GM19043 (cell line): ENCODE measurements around the gene NHERF1.

ENCODE experiments used
- ATAC-seq: cut with Tn5 transposase; IDR thresholded peaks from one replicate; pipeline ENCODE4 v1.9.1; 2021; ENCODE audit warnings: low read depth; ENCODE audit not compliant: unreplicated experiment

Gene NHERF1

DNA sequence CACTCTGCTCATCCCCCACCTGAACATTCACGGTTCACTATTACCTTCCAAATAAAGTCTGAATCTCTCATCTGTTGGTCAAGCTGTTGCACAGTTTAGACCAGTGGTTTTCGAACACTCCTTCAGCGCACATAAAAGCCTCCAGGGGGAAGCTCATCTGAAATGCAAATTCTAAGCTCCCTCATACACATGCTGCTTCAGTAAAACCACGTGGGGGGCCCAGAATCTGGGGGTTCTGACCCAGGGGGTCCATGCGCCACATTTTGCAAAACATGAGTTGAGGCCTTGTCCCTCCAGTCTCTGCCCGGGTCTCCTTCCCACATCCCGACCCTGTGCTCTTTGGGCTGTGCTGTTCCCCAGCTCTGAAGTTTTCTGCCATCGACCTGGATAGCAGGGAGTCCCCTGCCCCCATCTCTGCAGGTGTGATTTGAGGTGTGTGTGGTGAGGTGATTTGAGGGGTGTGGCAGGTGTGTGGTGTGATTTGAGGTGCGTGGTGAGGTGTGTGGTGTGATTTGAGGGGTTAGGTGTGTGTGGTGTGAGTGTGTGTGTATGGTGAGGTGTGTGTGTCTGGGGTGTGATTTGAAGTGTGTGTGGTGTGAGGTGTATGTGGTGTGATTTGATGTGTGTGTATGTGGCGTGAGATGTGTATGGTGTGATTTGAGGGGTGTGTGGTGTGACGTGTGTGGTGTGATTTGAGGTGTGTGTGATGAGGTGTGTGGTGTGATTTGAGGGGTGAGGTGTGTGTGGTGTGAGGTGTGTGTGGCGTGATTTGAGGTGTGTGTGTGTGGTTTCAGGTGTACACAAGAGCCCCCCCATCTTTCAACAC lies 16.2 kb upstream of the NHERF1 start:
- ATAC-seq: no peak

- ATAC-seq: no peak
Observed at GRCh38 chr17:74733365-74734122, 14.9 kb upstream of the NHERF1 start.

- ATAC-seq: no peak
Observed at GRCh38 chr17:74734256-74734655, 14.2 kb upstream of the NHERF1 start.

GRCh38 chr17:74736513-74737298 lies 11.7 kb upstream of the NHERF1 start, which contains the start of gene RAB37:
Gene RAB37, plus strand, starts transcription at chr17:74737256. Its CDS starts 17 bp downstream, at chr17:74737273.
- ATAC-seq: no peak

DNA sequence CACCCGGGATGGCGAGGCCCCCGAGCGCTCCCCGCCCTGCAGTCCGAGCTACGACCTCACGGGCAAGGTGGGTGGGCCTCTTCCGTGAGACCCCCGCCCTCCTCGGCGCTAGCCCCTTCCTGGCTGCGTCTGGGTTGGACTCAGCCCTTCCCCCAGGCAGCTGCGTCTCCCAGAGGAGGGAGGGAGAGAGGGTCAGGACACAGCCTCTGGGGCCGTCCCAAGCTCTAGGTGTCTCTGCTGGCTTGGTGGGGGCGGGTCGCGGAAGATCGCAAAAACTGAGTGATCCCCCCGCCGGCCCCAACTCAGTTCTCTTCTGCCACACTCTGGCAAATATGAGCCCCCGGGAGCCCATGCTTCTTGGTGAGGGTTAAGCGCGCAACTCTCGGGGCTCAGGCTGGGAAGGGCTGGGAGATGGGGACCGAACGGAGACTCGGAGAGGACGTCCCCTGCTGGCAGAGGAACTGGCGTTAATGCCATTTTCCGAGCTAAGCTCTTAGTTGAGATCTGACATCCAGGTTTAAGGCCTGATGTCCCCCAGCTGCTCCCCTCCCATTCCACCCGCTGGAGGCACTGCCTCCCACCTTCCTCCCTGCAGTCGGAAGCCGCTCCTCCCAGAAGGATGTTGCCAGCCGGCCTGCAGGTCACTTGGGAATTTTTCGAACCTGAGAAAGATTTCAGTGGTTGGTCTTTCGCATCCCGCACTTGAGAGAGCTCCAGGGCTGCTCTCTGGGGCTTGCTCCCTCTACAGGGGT lies 11.0 kb upstream of the NHERF1 start:
- no peak for ATAC-seq

- ATAC-seq: no peak
Observed at GRCh38 chr17:74738051-74738996, 10.1 kb upstream of the NHERF1 start.

DNA sequence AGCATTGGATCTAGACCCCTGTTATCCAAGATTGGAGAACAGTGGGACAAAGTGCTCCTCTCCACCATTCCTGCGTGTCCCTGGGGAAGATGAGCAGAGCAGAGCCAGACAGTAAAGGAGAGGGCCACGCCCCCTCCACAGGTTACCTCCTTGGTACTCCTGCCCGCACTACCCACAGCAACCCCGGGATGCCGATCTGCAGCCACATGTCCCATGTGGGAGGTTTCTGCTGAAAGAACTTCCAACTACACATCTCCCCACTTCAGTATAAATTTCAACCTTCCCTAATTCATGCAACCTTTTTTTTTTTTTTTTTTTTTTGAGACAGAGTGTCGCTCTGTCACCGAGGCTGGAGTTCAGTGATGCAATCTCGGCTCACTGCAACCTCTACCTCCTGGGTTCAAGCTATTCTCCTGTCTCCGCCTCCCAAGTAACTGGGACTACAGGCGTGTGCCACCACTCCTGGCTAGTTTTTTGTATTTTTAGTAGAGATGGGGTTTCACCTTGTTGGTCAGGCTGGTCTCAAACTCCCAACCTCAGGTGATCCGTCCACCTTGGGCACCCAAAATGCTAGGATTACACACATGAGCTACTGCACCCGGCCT lies 9.1 kb upstream of the NHERF1 start:
- ATAC-seq: no peak

GRCh38 chr17:74740173-74740572 lies 8.3 kb upstream of the NHERF1 start:
- ATAC-seq: no peak

GRCh38 chr17:74740641-74741387 lies 7.6 kb upstream of the NHERF1 start:
- no peak for ATAC-seq

DNA sequence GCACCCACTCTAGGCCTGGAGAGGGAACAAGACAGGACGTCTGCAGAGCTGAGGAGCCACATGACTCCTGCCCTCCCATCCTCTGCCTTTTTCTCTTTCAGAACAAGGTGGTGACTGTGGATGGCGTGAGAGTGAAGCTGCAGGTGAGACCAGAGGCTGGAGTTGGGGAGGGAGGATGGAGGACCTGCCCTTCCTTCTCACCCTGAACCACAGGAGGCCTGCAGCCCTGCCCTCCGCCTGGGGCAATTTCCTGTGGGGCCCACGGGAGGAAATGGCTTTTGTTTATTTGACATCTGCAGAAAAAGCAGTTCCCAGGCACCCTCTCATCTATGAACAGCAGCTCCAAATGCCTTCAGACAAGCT lies 6.3 kb upstream of the NHERF1 start:
- peak; percentile 46 for ATAC-seq

DNA sequence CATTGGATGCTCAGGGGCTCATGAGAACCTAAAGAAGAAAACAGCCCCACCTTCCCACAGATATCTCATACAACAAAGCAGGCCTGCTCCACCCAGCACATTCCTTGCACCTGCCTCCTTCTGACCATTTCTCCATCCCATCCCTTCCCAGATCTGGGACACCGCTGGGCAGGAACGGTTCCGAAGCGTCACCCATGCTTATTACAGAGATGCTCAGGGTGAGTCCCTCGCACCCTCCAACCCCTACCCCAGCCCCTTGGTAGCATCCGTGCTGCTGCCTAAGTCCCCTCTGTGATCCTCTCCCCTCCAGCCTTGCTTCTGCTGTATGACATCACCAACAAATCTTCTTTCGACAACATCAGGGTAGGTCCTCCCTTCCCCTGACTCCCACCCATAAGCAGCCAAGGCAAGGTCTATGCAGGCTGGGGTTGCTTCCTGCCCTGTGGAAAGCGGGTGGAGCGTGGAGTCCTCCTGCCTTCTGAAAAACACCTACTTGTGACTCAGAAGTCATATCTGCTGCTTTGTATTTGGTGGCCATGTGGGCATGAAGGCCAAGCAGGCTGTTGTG lies 5.4 kb upstream of the NHERF1 start:
- ATAC-seq: no peak

DNA sequence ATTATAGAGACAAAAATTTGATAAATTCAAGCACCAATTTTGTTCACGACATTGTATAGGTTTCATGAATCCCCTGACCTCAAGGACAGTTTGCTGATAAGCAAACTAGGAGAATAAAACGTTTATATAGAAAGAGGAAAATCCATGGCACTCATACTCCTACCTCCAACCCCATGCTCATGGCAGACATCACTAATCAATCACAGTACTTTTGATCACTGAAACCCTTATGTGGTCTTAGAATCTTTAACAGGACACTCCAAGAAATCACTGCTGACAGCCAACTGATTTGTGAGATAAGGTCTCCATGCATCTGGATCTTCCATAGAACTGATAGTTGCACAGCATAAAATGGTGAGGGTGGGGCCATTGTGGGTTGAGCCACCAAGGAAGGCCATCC lies 4.7 kb upstream of the NHERF1 start:
- ATAC-seq: no peak

GRCh38 chr17:74744349-74744713 lies 4.1 kb upstream of the NHERF1 start:
- no peak for ATAC-seq

DNA sequence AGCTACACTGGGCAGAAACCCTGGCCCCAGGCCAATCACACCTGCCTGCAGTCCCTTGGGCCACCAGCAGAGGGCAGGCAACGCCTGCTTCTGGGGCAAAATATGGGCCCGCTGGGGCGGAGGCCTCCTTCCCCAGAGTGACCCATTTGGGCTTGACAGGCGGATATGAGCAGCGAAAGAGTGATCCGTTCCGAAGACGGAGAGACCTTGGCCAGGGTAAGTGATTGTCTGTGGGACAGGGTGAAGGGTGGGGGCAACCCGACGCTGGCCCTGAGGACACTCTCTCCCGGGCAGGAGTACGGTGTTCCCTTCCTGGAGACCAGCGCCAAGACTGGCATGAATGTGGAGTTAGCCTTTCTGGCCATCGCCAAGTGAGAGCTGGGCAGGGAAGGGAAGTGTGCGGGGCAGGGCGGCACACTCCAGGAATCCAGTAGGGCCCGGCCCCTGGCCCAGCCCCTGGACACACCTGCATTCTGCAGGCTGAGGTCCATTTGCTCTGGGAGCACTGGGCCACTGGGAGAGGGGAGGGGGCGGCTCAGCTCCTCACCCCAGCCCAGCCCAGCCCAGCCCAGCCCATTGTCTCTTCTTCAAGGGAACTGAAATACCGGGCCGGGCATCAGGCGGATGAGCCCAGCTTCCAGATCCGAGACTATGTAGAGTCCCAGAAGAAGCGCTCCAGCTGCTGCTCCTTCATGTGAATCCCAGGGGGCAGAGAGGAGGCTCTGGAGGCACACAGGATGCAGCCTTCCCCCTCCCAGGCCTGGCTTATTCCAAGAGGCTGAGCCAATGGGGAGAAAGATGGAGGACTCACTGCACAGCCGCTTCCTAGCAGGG lies 3.5 kb upstream of the NHERF1 start:
- no peak for ATAC-seq

DNA sequence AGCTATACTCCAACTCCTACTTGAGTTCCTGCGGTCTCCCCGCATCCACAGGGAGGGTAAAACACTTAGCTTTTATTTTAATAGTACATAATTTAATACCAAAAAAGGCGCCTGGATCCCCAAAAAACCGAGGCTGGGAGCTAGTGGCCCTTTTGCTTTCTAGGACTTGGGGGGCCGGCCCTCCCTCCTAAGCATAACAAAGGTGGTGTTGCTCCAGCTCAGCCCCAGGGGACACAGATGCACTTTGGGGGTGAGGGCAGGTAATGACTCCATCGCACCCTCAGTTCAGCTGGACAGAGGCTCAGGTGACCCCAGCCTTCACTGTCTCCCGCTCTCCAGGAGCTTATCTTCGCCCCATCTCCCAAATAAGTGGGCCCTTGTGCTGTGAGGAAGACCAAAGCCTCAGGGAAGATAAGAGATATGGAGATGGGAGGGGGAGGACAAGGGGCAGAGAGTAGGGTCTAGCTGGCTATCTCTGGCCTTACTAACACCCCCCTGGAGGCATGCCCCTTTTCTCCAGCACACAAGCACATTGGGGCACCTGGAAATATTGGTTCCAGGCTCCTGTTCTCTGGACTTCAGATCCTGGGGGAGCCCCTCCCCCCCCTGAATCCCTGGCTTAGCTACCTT lies 2.8 kb upstream of the NHERF1 start:
- ATAC-seq: no peak

- ATAC-seq: no peak
Observed at GRCh38 chr17:74746376-74746775, 2.1 kb upstream of the NHERF1 start.

- no peak for ATAC-seq
Observed at GRCh38 chr17:74746922-74747321, 1.5 kb upstream of the NHERF1 start.
